GM21717 (cell line): ENCODE results near the gene TUBGCP2.
"Not testable (repeated sequence)": the region's sequence is repeated elsewhere in the genome, so short reads cannot be mapped to it uniquely, and the experiment has no call there.

Experiments
- ATAC-seq: cut with Tn5 transposase; IDR thresholded peaks from one replicate; pipeline ENCODE4 v1.9.1; 2021; ENCODE audit warnings: mild to moderate bottlenecking, moderate library complexity; ENCODE audit not compliant: unreplicated experiment

Gene TUBGCP2

DNA sequence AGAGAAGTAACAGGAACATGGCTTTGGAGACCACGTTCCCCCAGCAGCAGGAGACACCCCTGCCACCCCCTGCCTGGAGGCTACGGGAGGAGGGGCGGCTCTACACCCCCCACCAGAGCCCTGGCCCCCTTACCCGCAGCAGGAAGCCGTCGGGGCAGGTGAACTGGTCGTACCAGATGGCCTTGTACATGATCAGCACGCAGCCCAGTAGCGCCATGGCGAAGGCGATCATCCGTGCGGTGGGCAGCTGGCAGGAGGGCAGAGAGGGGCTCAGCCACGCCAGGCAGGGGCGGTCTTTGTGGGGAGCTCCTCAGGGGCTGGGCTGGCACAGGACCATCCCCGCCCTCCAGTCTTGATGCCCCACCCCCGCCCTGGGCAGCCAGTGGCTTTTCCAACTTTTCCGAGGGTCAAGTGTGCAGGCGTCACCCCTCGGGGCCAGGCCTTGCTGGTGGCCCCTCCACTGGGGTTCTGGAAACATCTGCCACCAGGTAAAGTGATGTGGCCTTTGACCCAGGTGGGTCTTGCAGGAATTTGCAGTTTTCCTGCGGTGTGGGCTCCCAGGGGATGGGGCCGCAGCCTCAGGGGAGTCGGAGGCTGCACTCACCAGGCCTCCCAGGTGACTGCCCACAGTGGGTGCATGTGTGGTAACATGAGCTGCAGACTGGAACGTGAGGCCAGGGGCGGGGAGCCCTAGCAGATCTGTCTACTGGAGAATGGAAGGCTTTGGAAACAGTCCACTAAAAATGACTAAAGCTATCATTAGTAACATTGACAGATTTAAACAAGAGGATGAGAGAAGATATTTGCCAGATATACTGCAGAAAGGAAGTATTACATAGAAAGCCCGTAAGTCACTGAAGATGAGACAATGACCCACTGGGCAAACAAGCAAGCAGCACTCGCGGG lies 18.3 kb upstream of the TUBGCP2 start:
- no peak for ATAC-seq

DNA sequence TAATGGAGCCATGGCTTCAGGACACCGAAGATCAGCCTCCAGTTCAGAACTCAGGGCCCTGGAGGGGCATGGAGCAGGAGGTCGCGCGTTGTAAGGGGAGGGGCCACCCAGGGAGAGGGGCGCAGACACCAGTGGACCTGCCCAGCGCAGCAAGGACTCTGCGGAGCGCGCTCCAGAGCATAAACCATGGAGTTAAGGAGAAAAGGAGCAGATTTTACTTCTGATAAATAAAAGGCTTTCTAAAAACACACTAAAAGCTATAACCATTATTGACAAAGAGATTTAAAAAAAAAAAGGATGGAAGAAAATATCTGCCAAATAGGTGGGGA lies 17.5 kb upstream of the TUBGCP2 start:
- ATAC-seq, result no peak

DNA sequence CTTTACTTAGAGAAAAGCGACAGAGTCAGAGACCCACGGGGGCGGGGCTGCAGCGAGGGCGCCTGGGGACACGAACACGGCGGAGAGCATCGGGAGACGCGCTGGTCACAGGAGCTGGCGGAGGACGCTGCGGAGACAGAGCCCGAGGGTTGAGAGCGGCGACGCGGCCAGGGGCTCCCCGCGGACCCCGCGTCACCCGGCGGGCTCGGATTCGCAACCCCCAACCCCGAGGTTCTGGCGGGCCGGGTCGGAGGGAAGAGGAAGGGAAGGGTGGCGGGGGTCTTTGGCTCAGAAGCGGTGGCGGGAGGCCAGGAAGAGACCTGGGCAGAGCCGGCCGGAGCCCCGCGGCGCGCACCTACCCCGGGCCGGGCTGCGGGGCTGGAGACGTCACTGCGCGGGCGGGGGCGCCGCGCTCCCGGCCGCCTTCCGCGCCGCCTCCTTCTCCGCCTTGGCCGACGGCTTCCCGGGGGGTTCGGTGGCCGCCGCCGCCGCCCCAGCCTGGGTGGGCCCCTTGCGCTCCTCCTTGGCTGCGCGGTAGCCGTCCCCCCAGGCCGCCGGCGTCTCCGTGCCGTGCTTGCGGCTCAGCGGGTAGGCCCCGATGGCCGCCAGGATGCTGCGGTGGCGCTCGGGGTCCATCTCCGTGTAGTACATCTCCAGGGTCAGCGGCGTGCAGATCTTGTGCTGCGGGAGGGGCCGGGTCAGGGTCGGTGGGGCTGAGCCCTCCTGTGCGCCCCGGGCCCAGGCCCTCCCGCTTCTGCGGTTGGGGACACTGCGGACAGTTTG lies 17.0 kb upstream of the TUBGCP2 start:
- ATAC-seq, result no peak

DNA sequence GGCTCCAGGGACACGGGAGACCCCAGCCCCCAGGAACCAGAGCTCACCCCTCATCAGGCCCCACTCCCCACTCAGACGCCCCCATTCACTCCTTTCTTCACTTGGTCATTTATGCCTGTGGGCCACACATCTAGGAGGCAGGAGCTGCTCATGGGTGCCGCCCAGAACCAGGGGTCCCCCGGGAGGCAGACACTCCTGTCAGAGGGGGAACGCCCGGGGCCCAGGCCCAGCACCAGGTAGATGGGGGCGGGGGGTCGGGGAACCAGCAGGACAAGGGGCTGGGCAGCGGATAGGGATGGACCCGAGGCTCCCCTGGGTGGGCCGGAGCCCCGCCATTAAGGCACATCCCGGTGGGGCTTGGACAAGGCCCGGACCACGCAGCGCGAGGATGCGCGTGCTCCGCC lies 16.2 kb upstream of the TUBGCP2 start:
- no peak for ATAC-seq

DNA sequence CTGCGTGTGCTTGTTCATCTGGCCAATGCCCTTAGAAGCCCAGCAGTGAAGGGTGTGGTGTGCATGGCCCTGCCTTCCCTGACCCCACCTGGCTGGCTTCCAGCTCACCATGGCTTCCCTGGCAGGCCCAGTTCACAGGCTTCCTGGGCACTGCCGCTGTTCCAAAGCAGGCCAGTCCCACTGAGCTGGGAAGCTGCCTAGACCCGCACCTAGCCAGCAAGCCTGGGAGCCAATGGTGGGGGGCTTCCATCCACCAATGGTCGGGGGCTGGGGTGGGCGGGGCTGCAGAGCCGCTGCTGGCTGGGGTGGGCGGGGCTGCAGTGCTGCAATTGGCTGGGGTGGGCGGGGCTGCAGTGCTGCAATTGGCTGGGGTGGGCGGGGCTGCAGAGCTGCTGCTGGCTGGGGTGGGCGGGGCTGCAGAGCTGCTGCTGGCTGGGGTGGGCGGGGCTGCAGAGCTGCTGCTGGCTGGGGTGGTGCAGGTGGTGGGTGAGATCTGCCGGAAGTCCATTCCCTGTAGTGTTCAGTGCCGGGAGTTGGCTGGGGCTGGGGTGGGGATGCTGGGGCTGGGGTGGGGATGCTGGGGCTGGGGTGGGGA lies 15.6 kb upstream of the TUBGCP2 start:
- ATAC-seq, result no peak

DNA sequence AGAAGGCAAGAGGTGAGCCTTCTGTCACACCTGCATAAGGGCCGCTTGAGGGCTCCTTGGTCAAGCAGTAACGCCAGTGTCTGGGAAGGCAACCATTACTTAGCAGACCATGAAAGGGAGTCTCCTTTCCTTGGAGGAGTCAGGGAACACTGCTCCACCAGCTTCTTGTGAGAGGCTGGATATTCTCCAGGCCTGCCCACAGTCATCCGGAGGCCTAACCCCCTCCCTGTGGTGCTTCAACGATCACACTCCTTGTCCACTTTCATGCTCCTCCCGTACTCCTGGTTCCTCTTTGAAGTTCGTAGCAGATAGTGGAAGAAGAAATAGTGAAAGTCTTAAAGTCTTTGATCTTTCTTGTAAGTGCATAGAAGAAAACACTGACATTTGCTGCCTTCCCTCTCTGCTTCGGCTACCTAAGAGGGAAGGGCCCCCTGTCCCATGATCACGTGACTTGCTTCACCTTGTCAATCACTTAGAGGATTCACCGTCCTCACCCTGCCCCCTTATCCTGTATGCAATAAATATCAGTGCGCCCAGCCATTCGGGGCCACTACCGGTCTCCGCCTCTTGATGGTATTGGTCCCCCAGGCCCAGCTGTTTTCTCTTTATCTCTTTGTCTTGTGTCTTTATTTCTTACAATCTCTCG lies 13.5 kb upstream of the TUBGCP2 start:
- not testable (repeated sequence) for ATAC-seq

DNA sequence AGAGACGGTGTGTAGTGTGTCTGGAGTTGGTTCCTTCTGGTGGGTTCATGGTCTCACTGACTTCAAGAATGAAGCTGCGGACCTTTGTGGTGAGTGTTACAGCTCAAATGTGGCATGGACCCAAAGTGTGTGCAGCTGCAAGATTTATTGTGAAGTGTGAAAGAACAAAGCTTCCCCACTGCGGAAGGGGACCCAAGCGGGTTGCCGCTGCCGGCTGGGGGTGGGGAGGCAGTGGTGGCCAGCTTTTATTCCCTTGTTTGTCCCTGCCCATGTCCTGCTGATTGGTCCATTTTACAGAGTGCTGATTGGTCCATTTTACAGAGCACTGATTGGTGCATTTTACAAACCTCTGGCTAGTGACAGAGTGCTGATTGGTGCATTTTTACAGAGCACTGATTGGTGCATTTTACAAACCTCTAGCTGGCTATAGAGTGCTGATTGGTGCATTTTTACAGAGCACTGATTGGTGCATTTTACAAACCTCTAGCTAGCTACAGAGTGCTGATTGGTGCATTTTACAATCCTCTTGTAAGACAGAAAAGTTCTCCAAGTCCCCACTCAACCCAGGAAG lies 12.3 kb upstream of the TUBGCP2 start:
- ATAC-seq, result not testable (repeated sequence)

DNA sequence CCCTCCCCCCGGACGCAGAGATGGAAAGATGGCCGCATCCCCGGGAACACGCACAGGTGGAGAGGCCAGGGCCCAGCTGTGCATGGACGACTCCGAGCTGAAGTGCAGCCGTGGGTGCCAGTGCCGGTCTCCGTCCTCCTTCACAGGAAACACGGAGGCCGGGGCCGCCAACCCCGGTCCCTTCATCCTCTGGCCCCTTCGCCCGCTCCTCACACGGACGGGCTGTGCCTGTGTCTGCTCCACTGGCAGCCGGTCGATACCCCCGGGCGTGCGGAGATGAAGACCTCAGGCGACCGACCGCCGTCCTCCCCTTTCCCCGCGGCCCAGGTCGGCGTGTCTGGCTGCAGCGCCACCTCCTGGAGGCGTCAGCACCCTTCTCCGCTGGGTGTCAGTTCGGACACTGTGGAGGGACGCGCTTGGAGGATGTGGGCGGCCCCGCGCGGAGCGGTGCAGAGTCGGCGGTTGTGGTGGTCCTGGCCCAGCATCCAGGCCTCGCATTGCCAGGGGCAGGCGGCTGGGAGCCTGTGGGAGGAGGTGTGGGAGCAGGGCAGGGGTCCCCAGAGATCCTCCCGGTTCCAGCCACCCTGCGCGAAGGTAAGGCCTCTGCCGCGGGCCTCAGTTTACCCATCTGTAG lies 9.9 kb upstream of the TUBGCP2 start:
- peak; percentile 72 for ATAC-seq

DNA sequence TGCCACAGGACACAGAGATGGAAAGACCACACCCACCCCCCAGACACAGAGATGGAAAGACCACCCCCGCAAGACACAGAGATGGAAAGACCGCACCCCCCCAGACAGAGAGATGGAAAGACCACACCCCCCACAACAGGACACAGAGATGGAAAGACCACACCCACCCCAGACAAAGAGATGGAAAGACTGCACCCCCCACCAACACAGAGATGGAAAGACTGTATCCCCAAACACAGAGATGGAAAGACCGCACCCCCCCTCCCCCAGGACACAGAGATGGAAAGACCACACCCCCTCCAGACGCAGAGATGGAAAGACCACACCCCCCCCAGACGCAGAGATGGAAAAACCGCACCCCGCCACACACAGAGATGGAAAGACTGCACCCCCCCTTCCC lies 8.1 kb upstream of the TUBGCP2 start:
- no peak for ATAC-seq

DNA sequence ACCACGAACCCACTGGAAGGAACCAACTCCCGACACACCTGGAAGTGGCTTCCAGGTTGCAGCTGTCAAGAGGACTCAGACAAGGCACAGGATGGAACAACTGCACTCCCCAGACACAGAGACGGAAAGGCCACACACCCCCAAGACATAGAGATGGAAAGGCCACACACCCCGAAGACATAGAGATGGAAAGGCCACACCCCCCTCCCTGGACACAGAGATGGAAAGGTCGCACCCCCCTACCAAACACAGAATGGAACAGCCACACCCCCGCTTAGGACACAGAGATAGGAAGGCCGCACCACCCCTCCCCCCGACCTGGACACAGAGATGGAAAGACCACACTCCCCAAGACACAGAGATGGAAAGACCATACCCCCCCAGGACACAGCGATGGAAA lies 7.6 kb upstream of the TUBGCP2 start:
- ATAC-seq, result no peak

DNA sequence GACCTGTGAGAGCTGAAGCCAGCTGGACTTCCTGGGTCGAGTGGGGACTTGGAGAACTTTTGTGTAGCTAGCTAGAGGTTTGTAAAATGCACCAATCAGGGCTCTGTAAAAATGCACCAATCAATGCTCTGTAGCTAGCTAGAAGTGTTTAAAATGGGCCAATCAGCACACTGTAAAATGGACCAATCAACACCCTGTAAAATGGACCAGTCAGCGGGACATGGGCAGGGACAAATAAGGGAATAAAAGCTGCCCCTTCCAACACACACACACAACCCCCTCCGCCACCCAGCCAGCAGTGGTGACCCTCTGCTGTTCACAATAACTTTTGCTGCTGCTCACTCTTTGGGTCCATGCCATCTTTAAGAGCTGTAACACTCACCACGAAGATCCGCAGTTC lies 7.2 kb upstream of the TUBGCP2 start:
- no peak for ATAC-seq

DNA sequence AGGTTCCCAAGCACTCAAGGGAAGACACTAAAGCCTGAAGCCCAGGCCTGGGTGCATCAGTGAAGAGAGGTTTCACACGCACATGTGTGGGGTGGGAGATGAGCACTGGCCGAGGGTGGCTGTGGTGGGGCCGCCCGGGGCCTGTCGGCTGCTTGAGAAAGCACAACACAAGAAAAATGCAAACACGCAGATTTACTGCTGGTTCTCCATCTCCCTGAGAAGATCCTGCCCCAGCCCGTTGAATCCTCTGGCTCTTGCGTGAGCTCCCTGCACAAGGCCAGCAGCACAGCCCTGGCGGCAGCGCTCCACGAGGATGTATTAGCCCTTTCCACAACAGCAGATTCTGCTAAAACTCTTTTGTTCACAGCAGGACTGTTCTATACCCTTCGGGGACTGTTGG lies 6.2 kb upstream of the TUBGCP2 start:
- ATAC-seq, result no peak

DNA sequence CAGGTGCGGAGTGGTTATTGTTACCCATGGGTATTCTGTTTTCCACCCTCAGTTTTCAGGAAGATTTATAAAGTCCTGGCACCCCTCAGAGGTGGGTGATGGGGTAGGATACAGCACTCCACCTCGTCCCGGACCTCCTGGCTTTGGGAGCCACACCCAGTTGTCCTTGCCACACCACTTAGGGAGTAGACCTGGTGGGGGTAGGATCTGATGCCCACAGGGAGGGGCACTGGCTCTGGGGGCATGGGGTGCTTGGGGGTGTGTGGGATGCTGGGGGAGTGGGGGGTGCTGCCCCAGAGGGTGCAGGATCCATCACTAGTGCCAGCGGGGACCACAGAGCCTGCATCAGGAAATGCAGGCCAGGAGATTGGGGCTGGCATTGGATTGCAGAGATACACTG lies 4.5 kb upstream of the TUBGCP2 start:
- ATAC-seq, result no peak

DNA sequence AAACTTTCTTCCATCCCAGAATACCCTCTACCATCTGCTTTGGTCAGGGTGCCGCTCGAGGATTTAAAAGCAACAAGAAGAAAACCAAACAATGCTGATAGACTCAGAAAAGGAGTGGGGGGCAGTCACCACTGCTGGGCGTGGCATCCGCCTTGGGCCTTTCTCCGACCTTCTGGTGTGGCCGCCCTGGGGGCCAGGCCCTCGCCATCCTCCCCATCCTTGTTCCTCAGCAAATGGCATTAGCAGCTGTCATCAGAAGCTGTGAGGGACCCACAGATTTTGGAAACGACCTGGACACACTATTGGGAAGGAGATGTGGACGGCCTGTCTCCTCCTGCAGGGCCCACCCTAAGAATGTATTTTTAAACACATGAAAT lies 4.1 kb upstream of the TUBGCP2 start:
- ATAC-seq, result no peak

DNA sequence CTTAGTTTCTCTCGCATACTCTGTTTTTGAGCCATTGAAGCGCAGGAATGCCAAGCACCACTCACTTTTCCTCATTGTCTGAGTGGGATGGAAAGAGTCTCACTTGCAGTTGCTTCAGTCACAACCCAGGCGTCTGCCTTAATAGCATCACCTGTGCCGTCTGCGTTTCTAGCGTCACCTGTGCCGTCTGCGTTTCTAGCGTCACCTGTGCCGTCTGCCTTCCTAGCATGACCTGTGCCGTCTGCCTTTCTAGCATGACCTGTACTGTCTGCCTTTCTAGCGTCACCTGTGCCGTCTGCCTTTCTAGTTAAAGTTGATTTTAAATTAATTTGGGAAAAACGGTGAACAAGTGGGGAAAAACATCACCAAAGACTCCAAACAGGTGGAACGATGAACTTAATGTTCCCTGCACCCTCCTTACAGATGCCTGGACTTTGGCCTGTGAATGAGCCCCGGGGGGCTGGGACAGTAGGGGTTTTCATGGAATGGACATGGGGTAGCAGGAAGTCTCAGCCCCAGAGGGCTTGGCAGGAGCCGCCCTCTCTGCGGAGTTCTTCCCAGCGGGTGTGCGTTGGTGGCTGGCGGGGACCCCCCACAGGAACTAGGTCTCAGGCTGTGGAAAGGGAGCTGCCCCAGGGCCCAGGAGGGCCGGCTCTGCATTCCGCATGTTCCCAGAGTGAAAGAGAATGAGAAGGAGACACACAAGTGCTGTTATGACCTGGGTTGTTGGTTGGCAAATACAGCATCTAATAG lies 3.5 kb upstream of the TUBGCP2 start:
- no peak for ATAC-seq

DNA sequence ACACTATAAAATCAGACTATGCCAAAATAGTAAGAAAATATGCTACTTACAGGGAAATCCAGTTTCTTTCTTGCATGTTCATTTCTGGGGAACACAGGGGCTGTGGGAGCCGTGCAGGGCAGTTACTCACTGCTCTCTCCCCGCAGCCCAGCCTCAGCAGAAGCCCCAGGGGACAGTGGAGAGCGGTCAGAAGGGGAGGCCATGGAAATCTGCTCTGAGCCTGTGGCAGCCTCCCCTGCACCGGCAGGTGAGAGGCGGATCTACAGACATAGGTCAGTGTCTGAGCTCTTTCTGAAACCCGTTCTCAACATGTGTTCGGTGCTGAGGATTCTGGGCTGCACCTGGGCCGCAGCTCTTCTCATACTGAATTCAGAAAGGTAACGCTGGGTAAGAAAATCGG lies 2.9 kb upstream of the TUBGCP2 start:
- ATAC-seq, result no peak

DNA sequence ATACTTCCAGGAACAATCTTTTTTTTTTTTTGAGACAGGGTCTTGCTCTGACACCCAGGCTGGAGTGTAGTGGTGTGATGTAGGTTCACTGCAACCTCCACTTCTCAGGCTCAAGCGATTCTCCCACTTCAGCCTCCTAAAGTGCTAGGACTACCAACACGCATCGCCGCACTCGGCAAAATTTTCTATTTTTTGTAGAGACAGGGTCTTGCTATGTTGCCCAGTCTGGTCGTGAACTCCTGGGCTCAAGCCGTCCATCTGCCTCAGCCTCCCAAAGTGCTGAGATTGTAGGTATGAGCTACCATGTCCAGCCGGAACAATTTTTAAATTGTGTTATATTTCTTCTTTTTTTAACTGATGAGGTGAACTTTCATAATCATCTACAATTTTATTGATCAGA lies 2.1 kb upstream of the TUBGCP2 start:
- no peak for ATAC-seq

DNA sequence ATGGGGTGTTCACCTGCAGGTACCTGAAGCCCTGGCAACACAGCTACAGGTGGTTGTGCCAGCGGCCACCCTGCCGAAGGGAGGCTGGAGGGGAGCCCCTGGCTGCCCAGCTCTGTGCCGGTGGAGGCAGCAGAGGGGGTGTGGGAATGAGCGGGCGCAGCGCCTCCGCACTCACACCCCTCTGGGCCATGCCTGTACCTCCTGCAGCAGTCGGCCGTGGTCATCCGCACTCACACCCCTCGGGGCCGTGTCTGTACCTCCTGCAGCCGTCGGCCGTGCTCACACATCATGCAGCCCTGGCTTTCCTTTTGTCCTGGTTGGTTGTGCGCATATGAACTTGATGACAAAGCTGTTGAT lies 1.7 kb upstream of the TUBGCP2 start:
- ATAC-seq, result no peak

DNA sequence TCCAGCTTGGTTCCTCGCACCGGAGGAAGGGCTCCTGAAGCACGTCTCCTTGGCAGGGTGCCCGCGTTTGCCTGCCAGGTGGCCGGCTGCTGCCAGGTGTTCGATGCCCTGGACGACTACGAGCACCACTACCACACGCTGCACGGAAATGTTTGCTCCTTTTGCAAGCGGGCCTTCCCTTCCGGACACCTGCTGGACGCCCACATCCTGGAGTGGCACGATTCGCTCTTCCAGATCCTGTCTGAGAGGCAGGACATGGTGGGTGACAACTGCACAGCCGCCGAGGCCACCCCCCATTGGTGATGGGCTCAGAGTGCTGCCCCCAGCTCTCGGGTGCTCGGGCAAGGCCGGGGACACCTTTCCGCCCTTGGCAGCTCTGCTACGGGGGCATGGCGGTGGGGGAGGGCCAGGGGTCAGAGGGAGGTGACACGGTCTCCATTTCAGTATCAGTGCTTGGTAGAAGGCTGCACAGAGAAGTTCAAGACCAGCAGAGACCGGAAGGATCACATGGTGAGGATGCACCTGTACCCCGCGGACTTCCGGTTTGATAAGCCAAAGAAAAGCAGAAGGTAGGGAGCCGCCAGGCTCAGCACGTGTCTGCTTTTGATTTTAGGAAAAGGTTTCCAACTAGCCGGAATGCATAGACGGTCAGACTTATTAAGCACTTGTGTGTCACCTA lies 1.2 kb upstream of the TUBGCP2 start:
- ATAC-seq, result no peak
